ENCODE results near the gene FASLG.

FASLG gene

DNA sequence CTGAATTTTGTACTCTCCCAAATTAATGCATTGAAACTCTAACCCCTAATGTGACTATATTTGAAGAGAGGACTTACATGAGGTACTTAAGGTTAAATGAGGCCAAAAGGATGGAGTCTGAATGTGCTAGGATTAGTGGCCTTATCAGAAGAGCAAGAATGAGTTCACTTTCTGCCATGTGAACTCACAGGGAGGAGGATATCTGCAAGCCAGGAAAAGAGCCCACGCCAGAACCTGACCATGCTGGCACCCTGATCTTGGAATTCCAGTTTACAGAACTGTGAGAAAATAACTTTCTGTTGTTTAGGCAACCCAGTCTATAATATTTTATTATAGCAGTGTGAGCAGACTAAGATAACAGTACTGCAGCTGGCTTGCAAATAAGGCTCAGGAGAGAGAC, 12.2 kb upstream of the FASLG start:
- DNase-seq (ENCODE audit: low read depth in 2 of 2) = no peak

DNA sequence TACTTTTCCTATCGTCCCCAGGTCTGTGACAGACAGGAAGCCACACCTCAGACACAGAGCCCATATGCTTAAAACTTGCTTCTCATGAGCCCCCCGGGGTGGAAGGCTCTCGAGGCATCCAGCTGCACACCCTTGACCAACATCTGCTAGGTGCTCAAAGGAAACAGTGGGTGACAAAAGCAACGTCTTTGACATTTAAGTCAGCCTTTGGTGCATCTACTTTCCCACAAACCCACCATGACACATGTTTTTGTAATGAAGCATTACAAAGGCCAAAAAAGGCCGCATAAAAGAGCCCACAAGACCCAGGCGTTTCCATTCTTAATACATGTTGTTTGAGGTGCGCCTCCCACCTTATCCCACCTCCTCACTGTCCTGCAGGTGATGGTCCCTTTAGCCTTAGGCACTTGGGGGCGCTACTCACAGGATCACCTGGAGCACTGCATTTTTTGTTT, 11.8 kb upstream of the FASLG start:
- no peak for DNase-seq (ENCODE audit: low read depth in 2 of 2)

DNA sequence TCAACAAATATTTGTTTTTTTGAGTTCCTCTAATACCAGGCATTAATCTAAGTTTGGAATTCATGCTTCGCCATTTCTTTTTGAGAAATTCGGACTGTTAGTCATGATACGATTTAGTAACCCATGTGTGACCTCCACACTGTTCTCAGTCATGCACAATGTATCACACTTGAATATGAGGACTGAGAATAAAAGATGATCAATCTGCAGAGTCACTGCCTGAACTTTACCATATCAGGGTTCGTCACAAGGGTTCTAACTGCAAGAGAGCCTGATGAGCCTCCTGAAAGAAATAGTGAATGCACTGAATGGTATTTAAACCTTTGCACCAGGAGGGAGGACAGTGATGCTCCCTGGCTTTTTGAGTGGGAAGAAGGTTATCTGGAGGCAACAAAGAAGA, 10.9 kb upstream of the FASLG start:
- no peak for DNase-seq (ENCODE audit: low read depth in 2 of 2)

DNA sequence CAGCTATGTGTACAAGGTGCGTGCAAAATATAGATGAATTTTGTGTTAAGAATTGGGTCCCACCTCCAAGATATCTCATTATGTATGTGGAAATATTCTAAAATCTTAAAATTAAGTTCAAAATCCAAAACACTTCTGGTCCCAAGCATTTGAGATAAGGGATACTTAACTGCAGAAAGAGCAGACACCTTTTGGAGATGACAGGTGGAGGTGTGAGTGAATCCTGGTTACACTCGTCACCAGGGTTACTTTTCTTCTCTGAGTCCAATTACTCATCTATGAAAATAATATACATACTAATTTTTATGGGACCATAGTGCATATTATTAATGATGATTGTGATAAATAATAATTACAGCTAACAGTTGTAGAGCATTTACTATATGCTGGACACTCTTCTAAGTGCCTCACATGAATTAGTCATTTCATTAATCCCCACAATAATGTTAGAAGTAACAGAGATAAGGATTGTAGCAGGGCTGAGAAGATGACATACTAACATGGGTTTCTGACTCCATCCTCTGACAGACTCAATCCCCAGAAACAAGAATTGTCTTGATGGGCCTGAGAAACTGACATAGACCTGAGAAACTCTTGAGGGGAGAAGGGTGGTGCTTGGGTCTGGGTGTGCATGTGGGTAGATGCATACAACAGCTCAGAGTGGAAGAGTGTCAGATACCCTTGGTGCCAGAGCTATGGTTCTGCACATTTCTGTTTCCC, 8.3 kb upstream of the FASLG start:
- no peak for DNase-seq (ENCODE audit: low read depth in 2 of 2)

DNA sequence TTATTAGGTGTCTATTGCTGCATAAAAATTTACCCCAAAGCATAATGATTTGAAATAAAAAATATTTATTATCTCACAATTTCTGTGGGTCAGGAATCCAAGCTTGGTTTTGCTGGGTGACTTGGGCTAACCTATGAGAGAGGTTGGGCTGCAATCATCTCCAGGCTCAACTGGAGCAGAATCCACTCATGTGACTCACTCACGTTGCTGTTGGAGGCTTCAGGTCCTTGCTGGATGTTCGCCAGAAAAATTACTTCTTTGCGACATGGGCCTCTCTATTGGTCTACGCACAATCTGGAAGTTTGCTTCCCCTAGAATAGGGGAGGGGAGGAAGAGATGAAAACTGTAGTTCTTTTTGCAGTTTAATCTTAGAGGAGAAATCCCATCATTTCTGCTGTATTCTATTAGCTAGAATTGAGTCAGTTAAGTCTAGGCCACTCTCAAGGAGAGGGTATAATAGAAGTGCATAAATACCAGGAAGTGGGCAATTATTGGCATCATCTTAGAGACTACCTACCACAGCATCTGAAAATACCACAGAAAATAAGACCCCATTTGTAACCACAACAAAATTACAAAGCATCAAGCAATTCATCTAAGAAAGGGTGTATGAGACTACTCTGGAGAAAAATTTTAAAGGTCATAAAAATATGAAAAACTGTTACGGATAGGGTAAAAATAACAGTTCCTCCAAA, 5.7 kb upstream of the FASLG start:
- DNase-seq (ENCODE audit: low read depth in 2 of 2) = no peak

DNA sequence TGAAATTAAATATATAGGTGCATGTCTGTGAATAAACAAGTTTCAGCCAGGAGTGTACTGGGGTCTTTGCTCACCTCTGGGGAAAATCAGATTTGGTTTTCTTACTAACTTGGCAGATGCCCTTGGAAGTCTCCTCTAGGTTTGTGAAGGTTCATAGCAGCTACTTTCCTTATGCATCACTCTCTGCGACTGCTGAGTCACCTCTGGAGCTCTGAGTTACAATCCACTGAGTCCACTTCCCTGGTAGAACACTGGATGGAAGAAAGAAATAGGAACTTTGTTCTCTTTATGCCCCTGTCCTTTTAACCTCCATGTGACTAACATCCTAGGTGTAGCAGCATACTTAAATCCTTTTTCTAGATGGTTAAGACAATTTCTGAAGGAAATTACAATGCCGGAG, 4.4 kb upstream of the FASLG start:
- DNase-seq (ENCODE audit: low read depth in 2 of 2) = no peak

DNA sequence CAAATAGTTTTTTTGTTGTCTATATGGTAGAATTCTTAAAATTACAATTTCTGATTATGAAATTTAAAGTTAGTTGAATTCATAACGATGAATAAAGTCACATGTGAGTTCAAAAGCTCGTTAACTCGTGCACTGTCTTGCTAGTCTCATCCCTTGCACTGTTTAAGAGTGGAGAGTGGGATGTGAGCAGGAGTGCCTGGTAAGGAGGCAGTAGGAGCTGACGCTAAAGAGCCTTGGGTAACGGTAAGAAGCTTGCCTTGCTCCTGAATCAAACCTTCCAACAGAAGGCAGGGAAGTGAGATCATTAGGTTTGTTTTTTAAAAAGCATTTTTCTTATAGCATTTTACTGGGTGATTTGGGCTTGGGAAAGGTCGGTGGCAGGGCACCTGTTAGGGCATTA, 2.3 kb upstream of the FASLG start:
- DNase-seq (ENCODE audit: low read depth in 2 of 2) = no peak

DNA sequence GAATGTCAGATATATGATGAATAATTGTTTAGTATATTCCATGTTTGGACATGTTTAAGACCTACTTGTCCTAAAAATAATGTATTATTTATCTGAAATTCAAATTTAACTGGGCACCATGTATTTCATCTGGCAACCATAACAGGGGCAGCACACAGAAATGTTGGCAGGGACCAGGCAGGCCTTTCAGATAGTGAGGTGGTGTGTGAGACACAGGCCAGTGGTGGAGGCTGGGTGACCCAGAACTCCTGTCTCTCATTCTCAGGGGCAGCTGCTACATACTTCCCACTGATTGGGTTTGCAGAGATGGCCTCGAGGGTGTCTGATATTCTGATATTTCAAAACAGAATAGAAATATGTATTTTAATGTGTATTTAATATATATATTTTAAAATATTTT, 1.3 kb upstream of the FASLG start:
- DNase-seq (ENCODE audit: low read depth in 2 of 2) = no peak

DNA sequence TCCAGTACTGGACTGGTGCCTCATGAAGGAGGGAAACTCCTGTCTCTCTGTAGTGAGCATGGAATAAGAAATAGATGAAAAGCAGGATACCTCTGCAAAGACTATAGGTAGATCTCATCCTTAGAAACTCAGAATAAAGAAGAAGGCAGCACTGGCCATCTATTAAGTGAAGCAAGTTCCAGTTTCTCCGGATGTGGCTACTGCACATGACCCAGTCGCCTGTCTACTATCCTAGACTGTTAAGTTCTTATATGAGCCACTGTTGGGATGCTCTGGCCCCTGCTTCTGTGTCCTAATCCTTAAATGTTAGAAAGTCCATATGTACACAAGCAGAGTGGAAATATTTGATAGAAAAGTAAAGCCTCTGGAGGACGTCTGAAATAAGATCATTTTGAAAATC, 2.2 kb downstream of the FASLG start:
- DNase-seq (ENCODE audit: low read depth in 2 of 2) = no peak

DNA sequence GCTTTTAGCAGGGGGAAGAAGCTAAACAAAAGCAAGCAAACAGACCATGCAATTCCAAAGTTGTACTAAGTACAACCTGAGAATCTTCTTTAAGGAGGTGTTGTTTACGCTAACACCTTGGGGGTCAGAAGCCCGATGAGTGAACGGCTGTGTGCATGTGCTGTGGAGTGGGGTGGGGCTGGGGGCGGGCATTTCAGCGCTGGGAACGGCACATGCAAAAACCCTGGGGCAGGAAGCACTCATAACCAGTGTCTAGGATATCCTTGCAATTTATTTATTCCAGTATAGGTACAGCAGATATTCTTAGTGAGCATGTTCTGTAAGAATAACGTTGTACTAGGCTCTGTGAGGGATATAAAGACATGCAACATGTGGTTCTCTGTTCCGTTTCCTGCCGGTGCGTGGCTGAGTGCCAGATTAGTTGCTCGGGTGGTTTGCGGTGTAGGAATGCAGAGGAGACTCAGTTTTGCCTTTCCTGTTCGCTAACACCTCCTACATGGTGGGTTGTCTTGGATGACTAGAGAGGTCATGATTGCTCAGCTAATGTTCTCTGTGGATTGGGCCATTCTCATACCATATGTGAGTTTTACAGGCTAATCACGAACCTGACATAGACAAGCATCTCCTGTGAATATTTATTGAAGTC, 3.7 kb downstream of the FASLG start:
- peak; percentile 63 to 72 for DNase-seq (ENCODE audit: low read depth in 2 of 2)

DNA sequence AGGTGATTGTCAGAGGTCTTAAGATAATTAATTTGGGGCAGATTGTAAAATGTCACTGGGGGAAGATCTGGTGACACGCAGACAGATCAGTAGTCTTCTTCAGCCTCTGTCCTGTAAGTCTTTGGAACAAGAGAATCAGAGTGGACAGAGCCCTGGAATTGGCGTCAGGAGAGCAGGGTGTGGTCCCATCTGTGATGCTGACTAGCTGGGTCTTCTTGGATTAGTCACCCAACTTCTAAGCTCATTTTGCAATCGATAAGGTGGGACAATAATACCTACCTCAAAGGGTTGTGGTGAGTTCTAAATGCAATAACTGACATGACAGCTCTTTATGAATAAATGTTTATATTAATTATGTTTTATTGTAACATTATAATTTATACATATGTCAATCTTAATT, 4.8 kb downstream of the FASLG start:
- no peak for DNase-seq (ENCODE audit: low read depth in 2 of 2)

DNA sequence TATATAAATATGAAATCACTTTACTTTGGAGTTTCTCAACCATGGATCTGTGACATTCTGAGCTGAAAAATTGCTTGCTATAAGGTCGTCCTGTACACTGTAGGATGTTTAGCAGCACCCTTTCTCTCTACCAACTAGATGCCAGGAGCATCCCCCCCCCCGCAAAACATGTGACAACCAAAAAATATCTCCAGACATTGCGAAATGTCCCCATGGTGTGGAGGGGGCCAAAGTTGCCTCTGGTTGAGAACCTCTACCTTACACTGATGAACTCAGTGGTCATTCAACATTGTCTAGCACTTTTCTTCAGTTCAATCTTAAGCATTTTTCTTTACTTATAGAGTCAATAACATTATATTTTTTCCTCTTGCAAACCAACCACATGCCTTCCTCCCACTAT, 9.2 kb downstream of the FASLG start:
- no peak for DNase-seq (ENCODE audit: low read depth in 2 of 2)

DNA sequence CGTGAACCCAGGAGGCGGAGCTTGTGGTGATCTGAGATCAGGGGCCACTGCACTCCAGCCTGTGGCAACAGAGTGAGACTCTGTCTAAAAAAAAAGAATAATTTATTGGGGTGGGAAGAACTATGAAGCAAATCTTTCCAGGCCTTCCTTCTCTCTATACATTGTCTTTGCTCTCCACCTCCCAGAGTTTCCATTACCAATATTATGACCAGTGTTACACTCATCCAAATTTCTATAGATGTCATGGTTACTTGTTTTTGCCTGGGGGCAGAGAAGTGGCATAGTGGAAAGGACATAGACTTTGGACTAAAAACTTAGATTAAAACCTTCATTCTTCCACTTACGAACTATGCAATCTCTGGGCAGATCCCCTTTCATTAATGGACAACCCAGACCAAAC, 10.1 kb downstream of the FASLG start:
- DNase-seq (ENCODE audit: low read depth in 2 of 2) = no peak

DNA sequence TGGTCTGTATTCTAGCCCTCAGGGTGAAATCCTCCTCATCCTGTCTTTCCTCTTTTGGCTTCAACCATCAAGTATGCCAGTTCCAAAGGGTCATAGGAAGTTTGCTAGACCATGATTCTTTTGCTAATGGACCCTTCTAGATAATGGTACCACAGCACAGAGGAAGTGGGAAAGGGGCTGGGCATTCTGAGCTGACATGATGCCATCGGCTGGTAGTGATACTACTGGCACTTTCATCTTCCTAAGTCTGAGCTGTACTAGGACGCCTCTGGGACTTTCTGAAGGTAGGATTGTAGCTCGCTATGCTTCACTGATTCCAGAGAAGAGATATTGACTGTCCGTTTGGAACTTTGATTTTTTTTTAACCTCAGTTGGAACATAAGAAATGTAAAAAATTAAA, 11.4 kb downstream of the FASLG start:
- DNase-seq (ENCODE audit: low read depth in 2 of 2) = no peak

DNA sequence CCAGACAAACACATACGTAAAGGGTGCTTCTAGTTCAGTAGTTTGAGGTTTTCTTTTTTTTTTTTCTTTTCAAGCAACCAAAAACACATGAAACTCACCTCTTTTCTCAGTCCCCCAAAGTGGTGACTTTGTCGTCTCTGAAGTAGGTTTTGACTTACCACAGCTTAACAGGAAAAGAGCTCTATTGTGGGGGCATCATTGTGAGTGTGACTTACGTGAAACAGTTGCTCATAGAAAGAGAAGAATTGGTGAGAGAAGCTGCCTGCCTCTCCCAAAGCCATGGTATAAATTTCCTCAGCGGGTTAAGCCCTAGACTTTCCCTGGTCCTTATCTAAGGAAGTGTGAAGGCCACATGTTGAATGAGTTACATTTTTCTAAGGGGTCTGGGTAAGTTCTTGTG, 11.9 kb downstream of the FASLG start:
- no peak for DNase-seq (ENCODE audit: low read depth in 2 of 2)

DNA sequence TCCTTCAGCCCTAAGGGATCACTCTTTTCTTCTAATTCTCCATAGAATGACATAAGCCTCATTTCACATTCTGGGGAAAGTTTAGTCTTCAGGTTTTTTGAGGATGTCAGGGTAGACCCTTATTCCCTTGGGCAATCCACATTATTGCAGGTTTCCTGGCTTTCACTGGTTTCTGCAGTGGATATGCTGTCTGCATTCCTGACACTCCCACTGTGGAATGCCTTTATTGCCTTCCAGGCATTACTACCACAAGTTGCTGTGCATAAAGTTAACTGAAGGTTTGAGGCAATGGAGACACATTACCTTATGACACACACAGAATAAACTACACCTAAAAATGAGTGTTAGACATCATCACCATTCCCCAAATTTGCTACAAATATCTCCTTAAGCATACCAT, 12.7 kb downstream of the FASLG start:
- DNase-seq (ENCODE audit: low read depth in 2 of 2) = no peak

DNA sequence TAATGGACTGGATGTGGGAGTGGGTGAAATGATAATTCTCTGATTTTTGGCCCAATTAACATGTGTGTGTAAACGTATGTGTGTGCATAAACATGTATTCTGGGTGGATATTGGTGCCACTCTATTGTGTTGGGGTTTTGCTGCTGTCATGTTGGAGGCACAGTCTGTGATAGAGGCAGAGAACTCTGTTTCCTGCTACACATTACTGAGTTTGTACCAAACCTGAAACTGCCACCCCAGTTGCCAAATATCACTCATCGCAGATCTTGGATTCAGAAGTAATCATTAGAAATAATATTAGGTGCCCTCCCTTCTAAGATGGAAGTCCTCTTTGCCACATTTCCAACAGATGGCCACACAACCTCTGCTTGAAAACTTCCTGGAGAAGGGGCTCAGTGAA, 13.8 kb downstream of the FASLG start:
- DNase-seq (ENCODE audit: low read depth in 2 of 2) = no peak

DNA sequence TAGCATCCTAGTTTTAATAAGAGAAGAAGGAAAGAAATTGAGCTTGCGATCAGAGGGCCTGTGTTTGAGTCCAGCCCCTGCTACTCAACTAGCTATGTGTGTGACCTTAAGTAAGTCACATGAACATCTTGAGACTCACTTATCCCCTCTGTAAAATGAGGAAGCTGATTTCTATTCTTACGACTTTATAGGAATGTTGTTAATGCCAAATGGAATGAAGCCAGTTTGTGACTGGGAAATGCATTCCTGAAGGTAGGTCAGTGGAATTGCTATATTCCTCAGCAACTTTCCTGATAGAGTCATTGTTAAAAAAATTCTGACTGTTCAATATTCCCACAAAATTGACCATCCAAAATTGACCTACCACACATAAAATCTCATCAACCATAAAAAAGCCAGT, 14.9 kb downstream of the FASLG start:
- no peak for DNase-seq (ENCODE audit: low read depth in 2 of 2)

DNA sequence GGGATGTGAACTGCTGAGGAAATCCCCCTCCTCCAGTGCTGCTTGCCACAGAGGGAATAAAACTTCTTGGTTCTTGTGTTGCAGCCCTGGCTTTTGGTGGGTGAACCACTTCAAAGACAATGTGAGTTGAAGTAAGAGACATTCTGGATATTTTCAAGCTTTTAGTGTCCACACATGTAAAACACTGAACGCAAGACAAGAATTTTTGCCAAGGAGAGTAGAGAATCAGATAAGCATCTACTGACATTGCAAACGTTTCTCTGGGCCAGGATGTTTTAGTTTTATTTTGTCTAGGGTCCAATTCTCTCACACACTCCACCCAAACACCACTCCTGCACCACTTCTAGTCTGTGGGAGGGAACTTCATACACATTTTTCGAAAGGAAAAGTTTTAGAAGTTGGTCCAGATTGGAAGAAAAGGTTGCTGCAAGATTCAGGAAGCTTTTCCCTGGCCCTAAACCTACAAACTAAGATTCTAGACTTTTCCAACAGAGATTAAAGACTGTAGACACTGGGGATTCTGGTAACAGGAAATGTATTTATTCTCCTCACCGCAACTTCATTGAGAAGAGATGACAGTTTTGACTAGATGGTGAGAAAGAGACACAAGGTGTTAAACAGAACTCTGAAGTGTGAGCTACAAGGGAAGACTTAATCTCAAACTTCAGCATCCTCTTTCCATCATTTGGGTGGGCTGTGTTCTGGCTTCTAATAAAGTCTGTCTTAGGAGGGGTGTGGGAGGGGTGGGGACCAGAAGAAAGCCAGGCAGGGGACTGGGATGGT, 16.1 kb downstream of the FASLG start:
- no peak for DNase-seq (ENCODE audit: low read depth in 2 of 2)

DNA sequence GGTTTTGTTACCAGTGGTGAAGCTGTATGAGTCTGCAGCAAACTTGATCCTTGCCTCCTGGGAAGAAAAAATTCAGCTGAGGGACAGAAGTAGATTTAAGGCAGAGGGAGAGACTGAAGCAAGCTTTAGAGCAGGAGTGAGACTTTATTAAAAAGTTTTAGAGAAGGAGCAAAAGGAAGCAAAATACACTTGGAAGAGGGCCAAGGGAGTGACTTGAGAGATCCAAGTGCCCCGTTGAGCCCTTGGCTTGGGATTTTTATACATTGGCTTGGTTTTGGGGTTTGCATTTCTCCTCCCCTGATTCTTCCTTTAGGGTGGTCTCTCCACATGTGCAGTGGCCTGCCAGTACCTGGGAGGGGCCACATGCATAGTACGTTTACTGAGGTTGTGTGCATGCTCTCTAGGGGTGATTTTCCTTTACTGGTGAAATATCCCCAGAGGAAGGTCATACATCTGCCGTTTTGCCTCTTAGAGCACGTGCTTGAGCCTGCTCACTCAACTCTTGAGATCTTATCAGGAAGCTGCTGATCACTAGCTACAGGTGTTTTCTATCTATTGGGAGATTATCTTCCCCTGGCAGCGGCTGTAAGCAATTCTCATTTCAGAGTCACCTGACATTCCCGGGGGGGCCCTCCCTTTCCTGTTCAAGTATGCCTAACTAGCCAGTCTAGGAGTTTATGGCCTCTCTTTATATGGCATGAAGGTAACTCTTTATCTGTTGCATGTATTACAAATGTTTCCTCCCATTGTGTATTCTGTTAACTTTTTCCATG, 20.3 kb downstream of the FASLG start:
- DNase-seq (ENCODE audit: low read depth in 2 of 2) = no peak

DNA sequence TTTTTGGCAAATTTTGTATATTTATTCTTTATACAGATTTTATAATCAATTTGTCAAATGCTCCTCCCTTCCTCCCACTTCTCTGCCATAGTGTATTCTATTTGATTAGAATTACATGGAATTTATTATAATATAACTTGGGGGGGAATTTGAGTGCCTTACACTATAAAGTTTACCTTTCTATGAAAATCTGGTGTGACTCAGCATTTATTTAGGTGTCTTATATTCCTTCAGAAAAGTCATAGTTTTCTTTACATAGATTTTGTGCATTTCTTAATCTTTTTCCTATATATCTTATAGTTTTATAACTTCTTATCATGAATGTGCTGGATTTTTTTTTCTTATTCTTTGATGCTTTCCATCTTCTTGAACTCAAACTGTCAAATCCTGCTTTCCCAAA, 21.3 kb downstream of the FASLG start:
- DNase-seq (ENCODE audit: low read depth in 2 of 2) = no peak
